GM18873 (cell line): ENCODE results near the gene ANO10.

ENCODE experiments used
- ATAC-seq: cut with Tn5 transposase; IDR thresholded peaks from one replicate; pipeline ENCODE4 v1.9.1; 2021; ENCODE audit warnings: mild to moderate bottlenecking, moderate library complexity, moderate number of reproducible peaks; ENCODE audit not compliant: unreplicated experiment, low FRiP score

ANO10 gene

DNA sequence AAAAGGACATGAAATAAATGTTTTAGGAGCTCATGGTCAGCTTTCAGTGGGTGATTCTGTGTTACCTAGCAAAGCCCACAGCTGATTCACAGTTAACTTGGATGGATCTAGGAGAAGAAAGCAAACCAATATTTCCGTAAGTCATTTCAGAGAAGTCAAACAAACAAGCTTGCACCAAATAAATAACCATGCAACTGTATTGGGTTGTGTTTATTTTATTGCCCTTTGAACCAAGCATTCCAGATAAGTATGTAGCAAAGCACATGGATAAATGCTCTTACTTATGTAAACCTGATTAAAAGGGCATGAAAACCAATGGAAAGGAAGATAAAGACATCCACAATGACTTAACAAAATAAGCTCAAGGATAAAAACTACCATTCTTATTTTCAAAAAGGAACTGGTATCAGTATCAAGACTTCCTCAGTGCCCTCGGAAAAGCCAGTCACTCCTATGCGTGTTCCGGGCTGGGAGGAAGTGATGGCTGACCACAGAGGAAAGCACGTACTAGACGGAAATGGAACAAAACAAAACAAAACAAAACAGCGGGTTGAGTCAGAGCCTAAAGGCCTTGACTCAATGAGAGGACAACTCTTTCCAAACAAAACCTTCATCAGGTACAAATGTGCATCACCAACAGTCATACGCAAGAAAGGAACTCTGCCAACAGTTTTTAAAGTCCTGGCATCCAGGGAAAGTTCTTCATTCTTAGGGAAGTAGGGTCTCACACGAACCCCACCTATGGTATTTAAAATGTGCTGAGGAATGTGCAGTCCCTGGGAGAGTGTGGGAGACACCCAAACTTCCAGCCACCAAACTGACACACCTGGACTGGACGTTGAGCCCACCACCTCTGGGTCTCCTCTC, 232.2 kb downstream of the ANO10 start:
- no peak for ATAC-seq

DNA sequence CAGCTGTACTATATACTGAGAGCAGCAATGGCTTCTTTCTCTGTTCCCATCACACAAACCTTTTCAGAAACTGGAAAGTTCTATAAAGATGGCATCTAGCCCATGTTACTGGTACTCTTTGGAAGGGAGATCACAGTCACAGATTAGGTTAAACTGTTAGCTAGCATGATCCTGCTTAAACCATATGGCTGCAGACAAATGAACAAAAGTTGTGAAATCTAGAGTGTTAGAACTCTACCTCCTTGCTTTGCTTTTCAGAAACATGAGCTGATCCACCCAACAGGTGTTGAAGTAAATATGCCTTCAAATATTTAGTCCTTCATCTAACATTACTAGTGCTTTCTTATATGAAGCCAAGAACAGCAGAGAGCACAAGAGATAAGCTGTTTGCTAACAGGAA, 232.9 kb downstream of the ANO10 start:
- no peak for ATAC-seq

DNA sequence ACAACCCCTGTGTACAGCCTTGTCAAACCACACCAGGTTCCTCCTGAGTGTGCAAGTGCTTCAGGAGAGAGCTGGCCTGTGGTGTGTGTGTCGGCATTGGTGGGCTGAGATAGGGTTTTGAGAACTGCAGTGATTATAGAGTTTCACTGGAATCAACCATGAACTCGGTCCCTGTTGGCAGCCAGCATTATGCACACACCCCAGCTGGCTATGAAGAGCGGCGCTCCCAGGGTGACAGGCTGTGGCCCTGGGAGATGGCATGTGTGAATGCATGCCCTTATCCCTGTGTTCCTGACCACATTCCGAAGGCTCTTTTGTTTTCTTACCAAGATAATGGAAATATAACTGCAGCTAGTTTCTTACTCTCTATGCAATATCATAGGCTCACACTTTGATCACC, 233.6 kb downstream of the ANO10 start:
- no peak for ATAC-seq

DNA sequence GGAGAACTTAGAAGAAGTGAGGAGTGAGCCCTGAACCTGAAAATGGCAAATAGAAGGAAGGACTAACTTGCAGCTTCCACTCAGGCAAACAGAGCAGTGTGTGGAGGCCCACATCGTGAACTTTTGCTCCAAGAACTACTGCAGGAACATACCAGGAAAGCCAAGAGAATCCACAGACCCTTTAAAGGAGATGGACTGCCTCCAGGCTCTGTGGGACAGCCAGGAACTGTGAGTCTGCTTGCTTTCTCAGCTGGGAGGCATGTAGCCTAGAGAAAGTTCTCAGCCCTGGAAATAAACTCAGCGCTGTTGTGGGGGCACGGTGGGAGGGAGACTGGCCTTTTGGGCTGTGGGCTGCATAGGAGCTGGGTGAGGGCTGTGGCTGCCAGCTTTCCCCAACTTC, 242.5 kb downstream of the ANO10 start:
- ATAC-seq = no peak

DNA sequence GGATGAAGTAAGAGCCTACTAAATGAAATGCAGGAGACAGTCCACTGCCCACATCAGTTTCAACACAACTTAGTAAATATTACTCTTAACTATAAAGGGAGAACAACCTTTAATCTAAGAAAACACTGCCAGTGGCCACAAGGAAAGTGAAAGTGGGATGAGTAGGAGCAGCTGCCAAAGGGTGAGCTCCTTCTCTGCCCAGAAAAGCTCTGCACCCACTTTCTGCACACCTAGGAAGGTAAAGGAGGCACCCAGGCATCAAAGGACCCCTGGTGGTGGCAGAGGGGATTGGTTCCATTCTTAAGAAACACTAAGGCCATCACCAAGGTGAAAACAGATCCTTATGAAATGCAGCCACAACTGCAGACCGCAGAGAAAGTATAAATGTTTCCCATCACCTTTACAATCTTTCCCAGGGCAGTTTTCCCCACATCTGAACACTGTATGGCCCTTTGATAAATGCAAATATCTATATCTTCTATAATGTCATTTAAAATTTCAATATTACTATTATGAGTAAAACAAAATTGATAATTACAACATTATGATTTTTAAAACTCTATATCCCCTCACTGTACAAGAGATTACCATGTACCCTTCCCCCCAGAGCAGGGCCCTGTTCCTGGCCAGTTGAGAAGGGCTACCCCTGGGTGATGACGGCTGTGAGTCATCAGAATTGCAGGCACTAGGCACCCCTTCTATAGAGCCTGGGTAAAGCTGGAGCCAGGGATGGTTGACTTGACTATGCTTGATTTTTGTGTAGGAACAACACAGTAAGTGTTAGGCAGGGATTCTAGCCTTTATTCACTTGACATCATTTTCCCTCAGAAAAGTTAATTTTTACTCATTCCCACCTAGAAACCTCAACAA, 243.5 kb downstream of the ANO10 start:
- no peak for ATAC-seq

DNA sequence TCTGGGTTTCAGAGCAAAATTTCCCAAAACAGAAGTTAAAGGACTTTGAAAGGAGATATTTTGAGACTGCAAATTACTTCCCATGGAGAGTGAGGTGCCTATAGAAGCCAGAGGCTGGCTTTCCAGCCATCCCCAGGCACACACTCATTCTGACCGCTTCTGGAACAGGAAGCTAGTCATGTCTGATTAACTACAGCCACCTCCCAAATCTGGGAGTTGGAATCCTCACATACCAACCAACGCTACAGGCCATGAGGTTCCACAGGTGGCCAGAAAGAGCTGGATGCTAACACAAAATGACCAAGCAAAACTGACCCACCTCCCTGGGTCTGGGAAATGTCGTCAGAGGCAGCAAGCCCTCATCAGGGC, 248.3 kb downstream of the ANO10 start:
- no peak for ATAC-seq

DNA sequence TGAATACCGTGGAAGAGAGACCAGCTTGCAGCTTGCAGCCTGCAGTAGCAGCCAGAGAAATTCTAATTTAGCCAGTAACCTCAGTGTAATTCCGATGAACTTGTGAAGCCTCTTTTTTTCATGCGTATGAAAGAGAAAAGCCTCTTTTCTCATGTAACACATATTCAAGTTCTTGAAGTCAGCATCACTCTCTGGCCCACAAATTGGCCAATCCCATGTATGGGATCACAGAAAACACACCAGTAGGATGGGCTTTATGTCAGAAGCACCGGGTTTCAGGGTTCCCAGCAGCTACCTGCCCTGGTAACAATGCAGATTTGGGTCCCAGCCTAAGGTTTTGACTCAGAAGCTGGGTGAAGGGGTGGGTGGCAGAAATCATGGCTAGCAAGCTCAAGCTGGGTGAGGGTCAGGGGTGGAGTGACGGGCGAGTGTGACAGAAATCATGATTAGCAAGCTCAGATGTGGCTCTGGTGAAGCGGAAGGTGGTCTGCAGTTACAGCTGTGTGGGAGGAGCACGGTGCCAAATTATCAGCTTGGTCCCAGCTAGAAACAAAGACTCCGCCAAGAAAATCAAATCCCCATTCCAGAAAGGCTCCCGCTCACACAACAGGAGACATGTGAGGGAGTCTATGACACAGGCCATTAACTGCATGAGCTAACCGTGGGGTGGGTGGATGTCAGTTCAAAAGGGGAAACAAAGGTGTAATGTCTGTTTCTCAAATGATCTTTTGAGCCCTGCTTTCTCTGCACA, 248.8 kb downstream of the ANO10 start:
- ATAC-seq = no peak

DNA sequence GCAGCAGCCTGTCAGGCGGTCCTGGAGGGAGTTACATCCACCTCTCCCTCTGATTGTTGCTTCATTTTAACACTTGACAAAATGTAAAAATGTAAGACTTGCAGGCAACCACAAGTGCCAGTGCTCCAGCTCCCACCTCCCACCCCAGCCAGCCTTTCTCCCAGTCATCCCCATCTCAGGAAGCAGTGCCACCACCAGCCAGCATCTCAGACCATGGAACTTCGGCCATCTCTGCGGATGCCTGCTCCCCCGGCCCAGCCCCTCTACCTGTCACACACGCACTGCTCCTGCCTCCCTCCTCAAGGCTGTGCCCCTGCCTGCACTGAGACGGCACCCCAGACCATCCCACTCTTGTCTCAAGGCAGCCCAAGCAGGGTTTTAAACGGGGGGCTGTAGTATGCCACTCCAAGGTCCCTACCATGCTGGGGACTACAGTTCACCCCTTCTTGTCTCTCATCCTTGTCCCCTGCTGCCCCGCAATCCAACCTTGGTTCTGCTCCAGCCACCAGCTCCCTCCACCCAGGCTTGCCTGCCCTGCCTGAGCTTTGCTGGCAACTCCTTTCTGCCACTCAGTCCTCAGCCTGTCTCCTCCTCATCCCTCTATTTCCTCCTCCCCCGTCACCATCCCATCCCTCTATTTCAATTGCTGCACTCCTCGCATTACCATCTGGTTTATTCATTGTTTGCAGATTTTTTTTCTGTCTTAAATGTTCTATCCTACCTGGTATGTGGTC, 249.6 kb downstream of the ANO10 start:
- no peak for ATAC-seq

DNA sequence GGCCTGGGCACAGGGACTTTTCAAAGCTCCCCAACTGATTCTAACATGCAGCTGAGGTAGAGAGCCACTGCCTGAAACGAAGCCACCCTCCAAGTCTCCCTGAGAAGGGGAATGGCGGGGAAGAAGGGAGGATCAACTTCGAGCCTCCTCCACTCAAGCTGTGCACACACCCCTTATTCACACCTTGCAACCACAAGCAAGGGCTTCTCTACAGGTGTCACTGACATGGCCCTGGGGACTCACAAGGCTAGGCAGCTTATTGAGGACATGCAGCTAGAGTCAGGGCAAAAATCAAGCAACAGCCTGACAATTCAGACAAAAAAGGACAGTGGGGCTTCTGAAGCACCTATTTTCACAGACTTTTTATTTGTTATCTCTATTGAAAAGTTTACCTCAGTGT, 250.3 kb downstream of the ANO10 start:
- no peak for ATAC-seq

DNA sequence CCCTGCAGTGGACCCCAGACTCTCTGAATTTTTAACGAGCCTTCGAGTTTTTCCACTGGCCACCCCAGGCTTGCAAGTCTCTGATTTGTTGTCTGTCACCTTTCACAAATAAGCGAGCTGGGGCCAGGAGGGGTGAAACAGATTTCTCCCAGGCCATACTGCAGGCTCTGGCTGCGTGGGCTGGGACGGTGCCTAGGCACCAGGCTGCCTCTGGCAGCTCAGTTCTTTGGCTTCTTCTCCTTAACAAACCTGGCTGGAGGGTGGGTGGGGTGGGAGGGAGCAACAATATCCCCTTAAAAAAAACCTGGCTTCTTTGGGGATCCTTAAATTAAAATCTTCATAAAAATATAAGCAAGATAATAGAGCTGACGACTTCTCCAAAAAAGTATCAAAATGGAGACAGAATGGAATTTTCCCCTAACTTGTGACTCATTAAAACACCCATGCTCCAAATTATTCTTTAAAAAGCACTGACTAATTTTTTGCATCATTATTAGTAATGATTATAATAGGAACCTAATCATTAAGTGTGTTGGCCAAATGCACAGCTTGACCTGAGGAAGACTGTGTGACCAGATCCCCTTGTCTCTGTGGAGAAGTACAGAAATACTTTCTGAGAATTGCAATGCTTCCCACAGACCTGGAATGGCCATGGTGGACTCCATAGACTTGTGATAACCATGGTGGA, 251.4 kb downstream of the ANO10 start:
- ATAC-seq = no peak

DNA sequence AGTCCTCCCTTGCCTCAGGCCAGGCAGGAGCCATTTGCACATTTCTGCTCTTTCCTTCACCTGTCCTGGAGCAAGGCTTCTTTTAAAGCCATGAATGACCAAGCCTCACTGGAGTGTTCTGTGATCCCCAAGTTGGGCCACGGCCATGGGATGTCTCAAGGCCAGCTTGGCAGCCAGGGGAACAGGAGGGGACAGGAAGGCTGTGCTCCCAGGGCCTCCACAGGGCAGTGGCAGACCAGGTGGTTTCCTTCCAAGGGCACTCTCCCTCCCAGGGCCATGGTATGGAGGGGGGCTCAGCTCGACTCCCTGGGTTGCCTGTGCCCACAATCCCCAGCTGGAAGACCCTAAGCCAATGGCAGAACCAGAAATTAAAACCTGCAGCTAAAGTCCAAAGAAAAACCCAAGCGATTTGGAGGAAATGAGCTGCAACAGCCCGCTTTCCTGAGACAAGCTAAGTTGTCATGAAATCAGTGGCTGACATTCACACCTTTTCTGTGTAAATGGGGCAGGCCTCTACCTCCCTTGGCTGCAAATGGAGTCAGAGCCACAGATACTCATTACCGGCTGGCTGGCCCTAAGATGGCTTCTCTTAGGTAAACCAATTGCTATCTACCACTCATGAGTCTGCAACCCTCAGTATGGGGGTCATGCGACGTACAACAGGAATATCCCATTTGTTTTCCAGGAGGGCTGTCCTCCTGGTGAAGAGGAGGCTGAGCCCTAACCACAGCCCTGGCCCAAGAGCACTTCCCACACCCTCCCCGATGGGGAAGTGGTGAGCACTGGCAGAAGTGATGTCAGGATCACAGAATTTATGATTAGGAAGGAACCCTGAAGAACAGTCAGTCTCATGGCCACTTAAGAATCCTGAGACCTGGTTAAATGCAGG, 252.2 kb downstream of the ANO10 start:
- ATAC-seq = no peak

DNA sequence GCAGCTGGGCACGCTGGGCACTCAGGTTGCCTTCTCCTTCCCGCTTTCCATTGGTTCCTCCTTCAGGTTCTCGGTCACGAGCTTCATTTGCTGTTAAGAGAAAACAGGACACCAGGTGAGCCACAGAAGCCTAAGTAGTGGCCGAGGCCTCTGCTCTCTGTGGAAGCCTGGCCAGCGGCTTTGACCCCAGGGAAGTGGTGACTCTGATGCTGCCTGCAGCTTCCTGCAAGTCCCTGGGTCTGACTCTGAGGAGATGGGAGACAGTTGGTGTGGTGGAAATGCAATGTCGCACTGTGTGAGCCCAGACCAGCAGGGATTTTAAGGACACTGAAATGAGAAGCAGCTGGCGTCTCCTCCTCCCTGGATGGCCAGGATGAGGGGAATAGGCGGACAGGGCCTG, 254.9 kb downstream of the ANO10 start:
- ATAC-seq = no peak

DNA sequence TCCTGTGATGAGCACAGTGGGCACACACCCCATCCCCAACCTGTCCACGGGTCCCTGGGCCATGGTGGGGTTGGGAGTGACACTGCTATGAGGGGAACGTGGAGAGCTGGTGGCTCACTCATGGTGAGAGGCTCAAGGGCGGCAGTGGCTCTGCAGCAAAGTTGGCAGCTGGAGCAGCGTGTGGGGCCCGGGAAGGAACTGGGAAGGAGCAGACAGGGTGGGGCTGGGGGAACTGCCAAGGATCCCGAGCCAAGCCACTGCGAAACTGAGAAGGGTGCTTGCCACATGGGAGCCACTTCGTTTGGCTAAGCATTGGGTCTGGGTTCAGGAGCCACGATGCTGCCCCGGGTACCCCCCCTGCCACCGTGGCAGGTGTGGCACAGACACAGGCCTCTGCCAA, 255.3 kb downstream of the ANO10 start:
- no peak for ATAC-seq

DNA sequence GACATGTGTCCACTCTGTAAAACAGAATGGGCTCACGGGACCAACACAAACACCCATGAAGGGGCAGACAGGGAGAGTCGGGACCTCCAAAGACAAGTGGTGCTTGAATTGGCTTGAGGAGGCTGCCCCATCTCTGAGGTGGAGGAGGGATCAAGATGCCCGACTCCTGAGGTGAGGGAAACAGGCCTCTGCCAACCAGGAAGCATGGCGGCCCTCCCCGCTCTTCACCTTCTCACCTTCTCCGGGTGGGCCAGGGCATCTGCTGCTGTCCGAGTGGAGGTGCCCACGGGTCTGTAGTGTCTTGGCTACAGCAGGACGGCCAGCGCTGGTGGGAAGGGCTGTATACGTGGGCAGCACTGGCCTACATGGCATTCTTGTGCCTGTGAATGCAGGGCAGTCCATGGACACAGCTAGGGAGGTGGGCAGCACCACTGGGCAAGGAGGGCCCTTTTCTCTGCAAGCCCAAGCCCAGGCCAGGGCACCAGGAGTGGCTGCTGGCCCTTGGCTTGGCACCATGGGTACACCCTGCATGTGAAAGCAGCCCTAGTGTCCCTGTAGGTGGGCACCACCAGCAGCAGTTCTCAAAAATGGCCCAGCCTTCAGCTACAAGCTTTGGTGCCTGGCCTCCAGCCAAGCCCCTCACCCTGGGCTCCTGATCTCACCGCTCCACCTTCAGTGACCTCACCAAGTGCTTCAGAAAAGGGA, 256.1 kb downstream of the ANO10 start:
- no peak for ATAC-seq

DNA sequence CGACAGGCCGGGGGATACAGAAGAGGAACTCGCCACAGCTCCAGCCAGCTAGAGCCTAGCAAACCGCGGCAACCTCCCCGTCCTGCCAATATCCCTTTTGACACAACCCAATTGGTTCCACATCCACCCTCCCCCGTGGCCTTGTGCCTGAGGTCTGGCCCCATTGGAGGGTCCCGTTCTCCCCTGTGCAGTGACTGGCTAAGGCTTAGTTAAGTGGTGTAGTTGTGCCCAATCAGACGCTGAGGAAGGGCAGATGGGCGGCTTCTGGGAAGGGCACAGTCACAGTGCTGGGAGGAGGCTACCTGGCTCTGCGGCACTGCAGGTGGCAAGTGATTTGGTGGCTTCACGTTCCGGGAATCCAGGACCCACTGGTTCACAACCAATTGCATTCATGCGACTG, 256.9 kb downstream of the ANO10 start:
- ATAC-seq = no peak

DNA sequence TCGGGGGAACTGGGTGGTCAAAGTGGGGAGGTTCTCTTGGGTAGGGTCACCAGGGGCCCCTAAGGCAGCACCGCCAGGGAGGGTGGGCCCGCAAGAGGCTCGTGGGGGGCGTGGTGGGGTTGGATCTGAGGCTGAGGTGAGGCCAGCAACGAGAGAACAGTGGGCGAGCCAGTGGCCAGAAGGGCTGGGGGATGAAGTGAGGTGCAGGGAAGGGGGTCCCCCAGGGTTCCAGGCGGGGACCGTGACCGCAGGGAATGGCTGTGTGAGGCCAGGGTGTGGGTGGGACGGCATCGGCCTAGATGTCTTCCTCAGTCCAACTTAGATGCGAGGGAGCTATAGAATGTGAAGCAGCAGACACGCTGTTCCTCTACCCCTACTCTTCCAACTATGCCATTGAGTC, 257.3 kb downstream of the ANO10 start:
- no peak for ATAC-seq

DNA sequence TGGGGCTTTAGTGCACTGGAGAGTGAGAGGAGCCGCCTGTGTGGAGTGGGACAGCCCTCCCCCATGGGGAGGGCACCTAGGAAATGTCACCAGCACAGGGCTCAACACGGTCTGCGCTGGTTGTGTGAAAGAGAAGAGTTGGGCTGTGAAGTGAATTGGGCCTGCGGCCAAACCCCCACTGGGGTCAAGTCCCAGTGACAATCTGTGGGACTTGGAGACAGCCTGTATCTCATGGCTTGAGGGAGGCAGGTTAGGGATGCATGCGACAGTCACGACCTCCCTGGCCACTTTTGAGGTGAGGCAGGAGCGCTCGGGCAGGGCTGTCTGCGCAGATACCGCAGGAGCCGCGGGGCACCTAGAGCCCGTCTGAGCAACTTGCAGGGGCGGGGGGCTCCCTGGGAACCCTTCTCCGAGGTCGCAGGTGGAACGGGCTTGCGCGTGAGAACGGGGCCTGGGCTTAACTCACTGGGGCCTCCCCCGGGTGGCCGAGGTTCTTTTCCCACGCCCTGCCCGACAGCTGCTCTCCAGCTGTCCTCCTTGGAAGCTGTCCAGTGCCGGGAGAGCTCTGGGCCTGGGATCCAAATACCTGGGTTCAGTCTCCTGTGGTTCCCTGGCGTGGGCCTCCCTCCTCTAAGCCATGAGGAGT, 258.1 kb downstream of the ANO10 start:
- no peak for ATAC-seq

DNA sequence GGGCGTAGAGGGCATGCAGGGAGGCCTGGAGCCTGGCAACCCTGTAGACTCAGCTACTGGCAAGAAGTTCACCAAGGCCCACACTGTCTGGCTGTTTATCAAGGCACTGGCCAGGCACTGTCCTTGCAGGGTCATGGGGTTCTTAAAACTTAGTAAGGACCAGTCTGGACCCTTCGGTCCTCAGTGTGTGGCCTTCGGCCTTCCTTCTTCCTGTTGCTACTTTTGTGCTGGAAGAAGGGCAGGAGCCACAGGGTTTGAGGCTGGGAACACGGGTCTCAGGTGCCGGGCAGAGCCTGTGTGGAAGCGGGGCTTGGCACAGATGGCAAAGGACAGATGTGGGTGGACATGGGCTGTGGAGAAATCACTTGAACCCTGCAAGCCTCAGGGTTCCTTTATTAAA, 258.9 kb downstream of the ANO10 start:
- no peak for ATAC-seq
